Bronchial epithelial cell (primary cell): ENCODE results near the gene TEX2. TPM values are rescaled to one million over a fixed set of nuclear protein-coding genes. Genes with fewer than 3 reads are reported as not detected.

ENCODE experiments used
- DNase-seq: peaks from one replicate; pipeline ENCODE4 v3.0.0-alpha.2; 2010; ENCODE audit warnings: low read depth
- FAIRE-seq: peaks from 2 replicates; lab custom pipeline; 2011; peaks lifted over from hg19 to GRCh38; lab: Jason Lieb, UNC
- H3K27me3 ChIP-seq: 2 replicates; pipeline ENCODE4 v1.5.1; 2011; ENCODE audit warnings: low read length; ENCODE audit not compliant: control insufficient read depth, insufficient read depth
- H3K36me3 ChIP-seq: 2 replicates; pipeline ENCODE4 v1.5.1; 2011; ENCODE audit warnings: low read length; ENCODE audit not compliant: control insufficient read depth, insufficient read depth
- H3K4me3 ChIP-seq: 2 replicates; pipeline ENCODE4 v1.5.1; 2011; ENCODE audit warnings: mild to moderate bottlenecking, low read depth, low read length, control low read depth
- CTCF ChIP-seq: IDR thresholded peaks from 2 replicates; pipeline ENCODE4 v1.5.1; 2011; ENCODE audit warnings: mild to moderate bottlenecking, moderate library complexity, low read length, control low read depth, inconsistent platforms; ENCODE audit not compliant: insufficient read depth, severe bottlenecking
- total RNA-seq: library from RNA; depleted of rRNA; stranded (reverse); fragments of >200 nt; gene quantifications from 2 replicates; pipeline ENCODE4 v1.2.1, GENCODE V29; 2014

Gene TEX2
- total RNA-seq, 1 donor from 2014 or later: 14.7 TPM

- Histone ChIP-seq H3K27me3 (no peaks in the 10 kb centered on the region), H3K36me3 (peaks cover 2% of the 10 kb centered on the region), H3K4me3 (no peak overlapping the region)
- FAIRE-seq: no peak
- TF ChIP-seq CTCF: no peak
- no peak for DNase-seq
Measured at GRCh38 chr17:64102627-64103390, 160.3 kb downstream of the TEX2 start.

- no peak overlapping the region for H3K4me3 ChIP-seq
- FAIRE-seq: no peak
- TF ChIP-seq CTCF: no peak
Measured at GRCh38 chr17:64099543-64099942, 163.5 kb downstream of the TEX2 start.

More at GRCh38 chr17:64099543-64099942, 163.5 kb downstream of the TEX2 start:
- no peak for DNase-seq
- H3K27me3 ChIP-seq: no peaks in the 10 kb centered on the region
- peaks cover 4% of the 10 kb centered on the region for H3K36me3 ChIP-seq

Other genes with a start within 250 kb of the TEX2 start
- 0.26 and 0.90 TPM in 2 replicates for gene ICAM2, start 242.6 kb downstream of the TEX2 start, total RNA-seq
- 22.1 and 35.2 TPM in 2 replicates for gene ERN1, start 133.1 kb downstream of the TEX2 start, total RNA-seq
- gene PECAM1, start 127.6 kb upstream of the TEX2 start, total RNA-seq: under 0.01 TPM in 1 of 2 replicates, not detected in the other
- gene MILR1, start 185.9 kb upstream of the TEX2 start, total RNA-seq: 0.79 TPM in 1 of 2 replicates, not detected in the other
- gene POLG2, start 233.8 kb upstream of the TEX2 start, total RNA-seq: 9.2 and 10.8 TPM in 2 replicates
- gene DDX5, start 243.0 kb upstream of the TEX2 start, total RNA-seq: 340 and 485 TPM in 2 replicates
- gene CEP95, start 243.7 kb upstream of the TEX2 start, total RNA-seq: 21.1 and 23.7 TPM in 2 replicates